ENCODE results near the gene SBSN. TPM values are rescaled to one million over a fixed set of nuclear protein-coding genes. Genes with fewer than 3 reads are reported as not detected.
A peak's percentile ranks its signal among the peaks of the same experiment; 100 is the strongest.

SBSN gene
- total and polyA plus RNA-seq, 9 of the 15 experiments (the other 6 are each of a cell fraction or from before 2014, with no cell fraction given), result 0.05 TPM; not detected in 8

GRCh38 chr19:35557539-35558399, 29.7 kb upstream of the SBSN start (continued):
- no peak for TF ChIP-seq ZNF280B (CRISPR knock-in tag; IDR thresholded peaks at IDR 0.05)
- TF ChIP-seq IFI16 (CRISPR knock-in tag; IDR thresholded peaks at IDR 0.05), result no peak
- TF ChIP-seq XRCC5 (IDR thresholded peaks at IDR 0.05; ENCODE audit: low read depth, low read length), result no peak
- no peak for TF ChIP-seq KLF10 (CRISPR knock-in tag; IDR thresholded peaks at IDR 0.05)
- no peak for TF ChIP-seq TAL1 (IDR thresholded peaks at IDR 0.05)
- TF ChIP-seq ZFP36 (IDR thresholded peaks at IDR 0.05; ENCODE audit: low read depth, low read length, partially characterized antibody), result no peak
- no peak for TF ChIP-seq LCOR (CRISPR knock-in tag; IDR thresholded peaks at IDR 0.05)
- TF ChIP-seq NFRKB (IDR thresholded peaks at IDR 0.05; ENCODE audit: low read depth), result no peak
- no peak for TF ChIP-seq ZBTB49 (CRISPR knock-in tag; IDR thresholded peaks at IDR 0.05; ENCODE audit: borderline replicate concordance)
- no peak for TF ChIP-seq DACH1 (IDR thresholded peaks at IDR 0.05; ENCODE audit: partially characterized antibody)
- TF ChIP-seq RBM25 (IDR thresholded peaks at IDR 0.05; ENCODE audit: low read depth, low read length, severe bottlenecking), result no peak
- no peak for TF ChIP-seq ZKSCAN8 (CRISPR knock-in tag; IDR thresholded peaks at IDR 0.05)
- no peak for TF ChIP-seq HNRNPLL (IDR thresholded peaks at IDR 0.05; ENCODE audit: low read depth, low read length, poor library complexity, severe bottlenecking)
- TF ChIP-seq ZNF551 (CRISPR knock-in tag; IDR thresholded peaks at IDR 0.05), result no peak
- TF ChIP-seq SNIP1 (IDR thresholded peaks at IDR 0.05; ENCODE audit: low read depth), result no peak
- TF ChIP-seq REST (IDR thresholded peaks at IDR 0.05; ENCODE audit: borderline replicate concordance), result peak; percentile 13; the same call in 1 of the 2 replicates
- TF ChIP-seq REST (CRISPR knock-in tag; IDR thresholded peaks at IDR 0.05; ENCODE audit: low read depth), result no peak

Data from K562 (cell line).